ENCODE results near the gene TULP4. TPM values are rescaled to one million over a fixed set of nuclear protein-coding genes. Genes with fewer than 3 reads are reported as not detected.
"Not testable (repeated sequence)": the region's sequence is repeated elsewhere in the genome, so short reads cannot be mapped to it uniquely, and the experiment has no call there.

TULP4 gene
- total RNA-seq, 1 experiment from 2014 or later: 52.8 TPM

- TF ChIP-seq PRDM15 (CRISPR knock-in tag; IDR thresholded peaks at IDR 0.05) (no peak), ATF2 (CRISPR knock-in tag; IDR thresholded peaks at IDR 0.05; ENCODE audit: borderline replicate concordance, low read depth) (no peak)
Measured at GRCh38 chr6:158524311-158524710, 212.0 kb downstream of the TULP4 start (continued).

- H3K36me3 Mint-ChIP-seq; H3K27ac Mint-ChIP-seq; DNase-seq (ENCODE audit: low spot score); POLR2A ChIA-PET; CTCF ChIA-PET; ATAC-seq; H3K4me1 Mint-ChIP-seq; H3K4me3 Mint-ChIP-seq: not testable (repeated sequence)
- H3K27me3 Mint-ChIP-seq (ENCODE audit: low read depth): peaks cover 37% of the 10 kb centered on the region
- peaks cover 23% of the 10 kb centered on the region for H3K9me3 Mint-ChIP-seq
Measured at GRCh38 chr6:158527858-158528257, 215.6 kb downstream of the TULP4 start.

GRCh38 chr6:158528826-158529225 is 216.6 kb downstream of the TULP4 start:
- Mint-ChIP-seq H3K27ac (no peak overlapping the region), H3K27me3 (ENCODE audit: low read depth) (peaks cover 34% of the 10 kb centered on the region), H3K4me1 (no peaks in the 10 kb centered on the region), H3K4me3 (no peak overlapping the region), H3K9me3 (peaks cover 20% of the 10 kb centered on the region), H3K36me3 (peaks cover 5% of the 10 kb centered on the region; the same call in 1 of the 2 replicates)
- CTCF ChIA-PET: no interaction called here
- POLR2A ChIA-PET: no interaction called here
- no peak for DNase-seq (ENCODE audit: low spot score)
- ATAC-seq: no peak
- no peak for TF ChIP-seq CBFB (CRISPR knock-in tag; IDR thresholded peaks at IDR 0.05; ENCODE audit: low read depth)
- TF ChIP-seq MAX (CRISPR knock-in tag; IDR thresholded peaks at IDR 0.05): no peak
- TF ChIP-seq TEAD1 (CRISPR knock-in tag; IDR thresholded peaks at IDR 0.05): no peak

GRCh38 chr6:158529629-158530028 is 217.4 kb downstream of the TULP4 start:
- POLR2A ChIA-PET: no interaction called here
- H3K4me3 Mint-ChIP-seq: no peak overlapping the region
- TF ChIP-seq ZSCAN18 (CRISPR knock-in tag; IDR thresholded peaks at IDR 0.05) (no peak), NFYB (CRISPR knock-in tag; conservative IDR thresholded peaks at IDR 0.05; ENCODE audit: low read depth) (no peak), TEAD4 (CRISPR knock-in tag; IDR thresholded peaks at IDR 0.05) (no peak), EMX1 (CRISPR knock-in tag; IDR thresholded peaks at IDR 0.05) (no peak), GRHL2 (CRISPR knock-in tag; IDR thresholded peaks at IDR 0.05; ENCODE audit: insufficient replicate concordance, severe bottlenecking) (no peak), CTCF (IDR thresholded peaks at IDR 0.05) (no peak), ETV6 (CRISPR knock-in tag; IDR thresholded peaks at IDR 0.05) (no peak), MAX (CRISPR knock-in tag; IDR thresholded peaks at IDR 0.05) (no peak), PRRX2 (CRISPR knock-in tag; IDR thresholded peaks at IDR 0.05) (no peak), E2F4 (CRISPR knock-in tag; IDR thresholded peaks at IDR 0.05; ENCODE audit: borderline replicate concordance, low read depth) (no peak), ATF3 (CRISPR knock-in tag; conservative IDR thresholded peaks at IDR 0.05) (no peak), ATF2 (CRISPR knock-in tag; IDR thresholded peaks at IDR 0.05; ENCODE audit: borderline replicate concordance, low read depth) (no peak), ATF1 (CRISPR knock-in tag; IDR thresholded peaks at IDR 0.05) (no peak), MXD4 (CRISPR knock-in tag; IDR thresholded peaks at IDR 0.05; ENCODE audit: borderline replicate concordance) (no peak), IRF2 (CRISPR knock-in tag; IDR thresholded peaks at IDR 0.05; ENCODE audit: borderline replicate concordance, low read depth) (no peak)
- H3K36me3 Mint-ChIP-seq: peaks cover 5% of the 10 kb centered on the region; the same call in 1 of the 2 replicates
- peaks cover 20% of the 10 kb centered on the region for H3K9me3 Mint-ChIP-seq
- no peaks in the 10 kb centered on the region for H3K4me1 Mint-ChIP-seq
- no peak for ATAC-seq
- CTCF ChIA-PET: interaction anchor here (0.8 kb wide), 1 partner anchor 33 kb away, joined by 3 read pairs; no protein-coding TSS in a partner anchor
- peaks cover 28% of the 10 kb centered on the region for H3K27me3 Mint-ChIP-seq (ENCODE audit: low read depth)
- DNase-seq (ENCODE audit: low spot score): no peak
- no peak overlapping the region for H3K27ac Mint-ChIP-seq
